ENCODE measurements around the gene PTGER1. TPM values are rescaled to one million over a fixed set of nuclear protein-coding genes. Genes with fewer than 3 reads are reported as not detected.

The PTGER1 gene
- total RNA-seq, 2 experiments from 2014 or later = 0.23 TPM; not detected in 1

GRCh38 chr19:14494910-14495671, 19.9 kb upstream of the PTGER1 start:
- intact Hi-C loops (cut with micrococcal nuclease; ENCODE audit: unreplicated experiment) = loop anchor here (1.0 kb wide), 1 partner anchor 22 kb away; no protein-coding TSS in a partner anchor
- H3K4me1 ChIP-seq (ENCODE audit: insufficient read depth, low read length, poor library complexity, severe bottlenecking) = peaks cover 19% of the 10 kb centered on the region
- peak; percentile 17 for DNase-seq (ENCODE audit: low spot score)
- CTCF ChIA-PET (ENCODE audit: unreplicated experiment) = interaction anchor here (0.6 to 0.7 kb wide), 2 partner anchors 718 to 1653 kb away, joined by 3 to 6 read pairs; no protein-coding TSS in a partner anchor
- H3K9me3 ChIP-seq (ENCODE audit: low read length) = no peaks in the 10 kb centered on the region
- H3K27ac ChIP-seq (ENCODE audit: low read depth, low read length, poor library complexity, severe bottlenecking) = no peak overlapping the region
- TF ChIP-seq, protein P1, sequence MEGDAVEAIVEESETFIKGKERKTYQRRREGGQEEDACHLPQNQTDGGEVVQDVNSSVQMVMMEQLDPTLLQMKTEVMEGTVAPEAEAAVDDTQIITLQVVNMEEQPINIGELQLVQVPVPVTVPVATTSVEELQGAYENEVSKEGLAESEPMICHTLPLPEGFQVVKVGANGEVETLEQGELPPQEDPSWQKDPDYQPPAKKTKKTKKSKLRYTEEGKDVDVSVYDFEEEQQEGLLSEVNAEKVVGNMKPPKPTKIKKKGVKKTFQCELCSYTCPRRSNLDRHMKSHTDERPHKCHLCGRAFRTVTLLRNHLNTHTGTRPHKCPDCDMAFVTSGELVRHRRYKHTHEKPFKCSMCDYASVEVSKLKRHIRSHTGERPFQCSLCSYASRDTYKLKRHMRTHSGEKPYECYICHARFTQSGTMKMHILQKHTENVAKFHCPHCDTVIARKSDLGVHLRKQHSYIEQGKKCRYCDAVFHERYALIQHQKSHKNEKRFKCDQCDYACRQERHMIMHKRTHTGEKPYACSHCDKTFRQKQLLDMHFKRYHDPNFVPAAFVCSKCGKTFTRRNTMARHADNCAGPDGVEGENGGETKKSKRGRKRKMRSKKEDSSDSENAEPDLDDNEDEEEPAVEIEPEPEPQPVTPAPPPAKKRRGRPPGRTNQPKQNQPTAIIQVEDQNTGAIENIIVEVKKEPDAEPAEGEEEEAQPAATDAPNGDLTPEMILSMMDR (conservative IDR thresholded peaks at IDR 0.05; ENCODE audit: low read length) = no peak
- TF ChIP-seq EZH2phosphoT487 (IDR thresholded peaks at IDR 0.05; ENCODE audit: borderline replicate concordance, low read depth, low read length) = no peak
- no peaks in the 10 kb centered on the region for H3K9me2 ChIP-seq (ENCODE audit: insufficient read depth, low read length)
- H2AFZ ChIP-seq (ENCODE audit: low read length) = peak overlapping the region; percentile 58; the same call in 1 of the 2 replicates
- peak overlapping the region; percentile 100 for H3K4me2 ChIP-seq (ENCODE audit: low read length)
- H4K20me1 ChIP-seq (ENCODE audit: insufficient read depth, low read length) = no peaks in the 10 kb centered on the region
- peak overlapping the region; percentile 72 for H3K4me3 ChIP-seq (ENCODE audit: low read depth, low read length, poor library complexity, severe bottlenecking)
- no TSS peak for BruUV-seq (replicated peaks)
- POLR2A ChIA-PET = interaction anchor here (0.5 to 2.3 kb wide), 7 partner anchors 9 to 129 kb away, joined by 3 to 10 read pairs (median 3); partner anchors contain the start of gene DNAJB1
- no peaks in the 10 kb centered on the region for H3K36me3 ChIP-seq (ENCODE audit: insufficient read depth, low read length)
- H3K79me2 ChIP-seq (ENCODE audit: insufficient read depth, low read depth, low read length) = no peaks in the 10 kb centered on the region

DNA sequence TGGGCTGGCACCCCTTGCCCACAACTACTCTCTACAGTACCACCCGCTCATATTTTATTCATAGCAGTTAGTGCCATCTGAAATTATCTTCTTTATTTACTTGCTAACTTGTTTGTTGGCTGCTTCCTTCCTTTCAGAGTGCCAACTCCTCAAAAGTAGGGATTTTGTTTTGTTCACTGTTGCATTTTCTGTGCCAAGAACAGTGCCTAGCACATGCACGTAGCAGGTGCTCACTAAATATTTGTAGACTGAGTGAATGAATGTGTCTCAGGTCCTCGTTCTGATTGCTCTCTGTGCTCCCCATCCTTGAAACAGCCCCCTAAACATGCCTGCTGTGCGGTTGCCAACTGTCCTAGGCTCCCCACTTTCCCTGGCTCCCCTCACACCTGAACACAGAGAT, 19.3 kb upstream of the PTGER1 start:
- no peaks in the 10 kb centered on the region for H3K36me3 ChIP-seq (ENCODE audit: insufficient read depth, low read length)
- no peak for DNase-seq (ENCODE audit: low spot score)
- intact Hi-C loops (cut with micrococcal nuclease; ENCODE audit: unreplicated experiment) = no loop called here
- no peaks in the 10 kb centered on the region for H3K9me2 ChIP-seq (ENCODE audit: insufficient read depth, low read length)
- peaks cover 19% of the 10 kb centered on the region for H3K4me1 ChIP-seq (ENCODE audit: insufficient read depth, low read length, poor library complexity, severe bottlenecking)
- H4K20me1 ChIP-seq (ENCODE audit: insufficient read depth, low read length) = no peaks in the 10 kb centered on the region
- ChIA-PET CTCF (ENCODE audit: unreplicated experiment) (no interaction called here), POLR2A (interaction anchor here (1.4 kb wide), 1 partner anchor 15 kb away, joined by 3 read pairs; no protein-coding TSS in a partner anchor)
- no peaks in the 10 kb centered on the region for H3K79me2 ChIP-seq (ENCODE audit: insufficient read depth, low read depth, low read length)
- no peak overlapping the region for H2AFZ ChIP-seq (ENCODE audit: low read length)
- no TSS peak for BruUV-seq (replicated peaks)
- TF ChIP-seq, protein P1 (conservative IDR thresholded peaks at IDR 0.05; ENCODE audit: low read length) = no peak
- no peak for TF ChIP-seq EZH2phosphoT487 (IDR thresholded peaks at IDR 0.05; ENCODE audit: borderline replicate concordance, low read depth, low read length)
- H3K4me2 ChIP-seq (ENCODE audit: low read length) = peak overlapping the region; percentile 100; the same call in 1 of the 2 replicates
- H3K9me3 ChIP-seq (ENCODE audit: low read length) = no peaks in the 10 kb centered on the region
- no peak overlapping the region for H3K4me3 ChIP-seq (ENCODE audit: low read depth, low read length, poor library complexity, severe bottlenecking)
- H3K27ac ChIP-seq (ENCODE audit: low read depth, low read length, poor library complexity, severe bottlenecking) = no peak overlapping the region
